K562 (cell line): ENCODE results near the gene ANKRD10. TPM values are rescaled to one million over a fixed set of nuclear protein-coding genes. Genes with fewer than 3 reads are reported as not detected.

ENCODE experiments used
- ATAC-seq: fragments of 200-7000 bp; cut with Tn5 transposase; 3 replicates; pipeline ENCODE4 v1.9.1; 2020; ENCODE audit warnings: moderate library complexity
- BruUV-seq: library from RNA; stranded (reverse); fragments of 400-500 nt; replicated peaks from 2 replicates; lab custom pipeline; 2021; lab: Mats Ljungman, UMichigan
- CTCF ChIA-PET: fragments of 300-600 bp; formaldehyde crosslinking; extraction: SDS; loops from one replicate; lab custom pipeline; 2021; ENCODE audit warnings: low intra/inter-chr PET ratio; lab: Yijun Ruan, JAX
- POLR2A ChIA-PET: fragments of 300-600, 350-650 bp; sonication (Branson Sonifier 250); formaldehyde crosslinking; extraction: SDS; loops from one replicate; lab custom pipeline; 2021; ENCODE audit warnings: antibody characterized with exemption, inconsistent platforms; lab: Yijun Ruan, JAX
- DNase-seq, 4 experiments: peaks; one replicate each; pipeline versions ENCODE4 v3.0.0 to v3.0.0-alpha.2; 2011 to 2018; ENCODE audit warnings: low spot score in 3 of 4, mixed read lengths in 3 of 4; ENCODE audit errors: extremely low read depth in 1 of 4
- FAIRE-seq: peaks from 2 replicates; lab custom pipeline; 2011; peaks lifted over from hg19 to GRCh38; lab: Jason Lieb, UNC
- H2AFZ ChIP-seq: 2 replicates; pipeline ENCODE4 v1.6.0; 2011; ENCODE audit warnings: low read depth, low read length, control low read depth, inconsistent platforms
- H3K27ac ChIP-seq: fragments of 200-600 bp; 3 replicates; pipeline ENCODE4 v1.8.0; 2011; ENCODE audit warnings: low read depth, mild to moderate bottlenecking, control low read depth, inconsistent platforms, low read length, moderate library complexity, mixed read lengths; ENCODE audit errors: extremely low read depth
- H3K27me3 ChIP-seq, 2 experiments: fragments of 300-600 bp in 1 of 2; 2 replicates in 1 of 2; 3 replicates in 1 of 2; pipeline versions ENCODE4 v1.6.0 to v1.8.0; 2011; ENCODE audit warnings: inconsistent platforms in 2 of 2, low read length in 2 of 2, mild to moderate bottlenecking in 1 of 2, mixed read lengths in 1 of 2, moderate library complexity in 1 of 2; ENCODE audit not compliant: control insufficient read depth in 2 of 2, insufficient read depth in 2 of 2
- H3K36me3 ChIP-seq: fragments of 300-600 bp; 3 replicates; pipeline ENCODE4 v1.8.0; 2011; ENCODE audit warnings: mild to moderate bottlenecking, low read length, inconsistent platforms; ENCODE audit not compliant: control insufficient read depth, insufficient read depth
- H3K4me1 ChIP-seq, 2 experiments: fragments of 200-600 bp in 1 of 2; replicated peaks in 1 of 2; 2 replicates in 1 of 2; 3 replicates in 1 of 2; pipeline versions ENCODE4 v1.5.1 to v1.8.0; 2011; ENCODE audit warnings: inconsistent platforms in 2 of 2, low read length in 2 of 2, mild to moderate bottlenecking in 1 of 2, mixed read lengths in 1 of 2, moderate library complexity in 1 of 2; ENCODE audit not compliant: control insufficient read depth in 2 of 2, insufficient read depth in 2 of 2
- H3K4me2 ChIP-seq: 2 replicates; pipeline ENCODE4 v1.6.1; 2011; ENCODE audit warnings: low read length, control low read depth, inconsistent platforms, mixed read lengths; ENCODE audit not compliant: insufficient read depth
- H3K4me3 ChIP-seq: fragments of 200-600 bp; sonication (generic), shearing (Covaris generic); 2 replicates; pipeline ENCODE4 v1.5.1; 2016; ENCODE audit warnings: control low read depth, inconsistent platforms
- H3K79me2 ChIP-seq: fragments of 200-600 bp; 3 replicates; pipeline ENCODE4 v1.8.0; 2011; ENCODE audit warnings: low read length, inconsistent platforms; ENCODE audit not compliant: control insufficient read depth, insufficient read depth
- H3K9ac ChIP-seq, 2 experiments: 2 replicates each; pipeline versions ENCODE4 v1.6.0 to v1.6.1; 2011; ENCODE audit warnings: low read depth in 2 of 2, low read length in 2 of 2, control low read depth in 1 of 2, inconsistent platforms in 1 of 2, mild to moderate bottlenecking in 1 of 2, mixed read lengths in 1 of 2; ENCODE audit not compliant: insufficient read depth in 1 of 2
- H3K9me1 ChIP-seq: one replicate; pipeline ENCODE4 v1.6.0; 2011; ENCODE audit warnings: inconsistent platforms, mild to moderate bottlenecking, low read length, moderate library complexity; ENCODE audit not compliant: control insufficient read depth, insufficient read depth
- H3K9me3 ChIP-seq: replicated peaks from 2 replicates; pipeline ENCODE4 v1.5.1; 2011; ENCODE audit warnings: low read depth, low read length, inconsistent platforms; ENCODE audit not compliant: control insufficient read depth, insufficient read depth
- H4K20me1 ChIP-seq: replicated peaks from 2 replicates; pipeline ENCODE4 v1.6.1; 2011; ENCODE audit warnings: low read length, inconsistent platforms, mixed read lengths; ENCODE audit not compliant: control insufficient read depth, insufficient read depth
- CBFA2T3 ChIP-seq: fragments of 450-650 bp; IDR thresholded peaks from 2 replicates; pipeline ENCODE4 v1.6.1; 2017
- CREB3 ChIP-seq: fragments of 450-650 bp; conservative IDR thresholded peaks from 2 replicates; pipeline ENCODE4 v1.6.1; 2016; ENCODE audit warnings: missing genetic modification characterization, low read depth, mild to moderate bottlenecking, missing compliant biosample characterization, moderate library complexity
- CXXC5 ChIP-seq: fragments of 250-450 bp; sonication (Bioruptor Pico); IDR thresholded peaks from 2 replicates; pipeline ENCODE4 v1.8.0; 2022; ENCODE audit warnings: inconsistent platforms, mild to moderate bottlenecking, moderate library complexity
- DMBX1 ChIP-seq: fragments of 250-450 bp; sonication (Bioruptor Pico); IDR thresholded peaks from 2 replicates; pipeline ENCODE4 v1.8.0; 2022; ENCODE audit warnings: inconsistent platforms, mild to moderate bottlenecking, moderate library complexity, borderline replicate concordance
- ETS2 ChIP-seq: IDR thresholded peaks from 2 replicates; pipeline ENCODE4 v1.6.1; 2016; ENCODE audit warnings: borderline replicate concordance, missing genetic modification characterization, mild to moderate bottlenecking, moderate library complexity, missing compliant biosample characterization; ENCODE audit not compliant: poor library complexity, severe bottlenecking
- HDAC8 ChIP-seq: fragments of 450-650 bp; IDR thresholded peaks from 2 replicates; pipeline ENCODE4 v1.6.1; 2016; ENCODE audit warnings: mild to moderate bottlenecking, missing genetic modification characterization, moderate library complexity, missing compliant biosample characterization
- IFI16 ChIP-seq: fragments of 250-450 bp; sonication (Bioruptor Pico); IDR thresholded peaks from 2 replicates; pipeline ENCODE4 v2.1.2; 2022; ENCODE audit warnings: mild to moderate bottlenecking, inconsistent platforms
- MAX ChIP-seq: sonication (generic); formaldehyde crosslinking; IDR thresholded peaks from 2 replicates; pipeline ENCODE4 v1.9.0; 2022; ENCODE audit warnings: mild to moderate bottlenecking, missing genetic modification reagents
- PTRF ChIP-seq: fragments of 450-650 bp; IDR thresholded peaks from 2 replicates; pipeline ENCODE4 v1.6.1; 2016; ENCODE audit warnings: mild to moderate bottlenecking, missing genetic modification characterization, missing compliant biosample characterization
- SMAD4 ChIP-seq: fragments of 250-450 bp; sonication (Bioruptor Pico); conservative IDR thresholded peaks from 2 replicates; pipeline ENCODE4 v1.8.0; 2021; ENCODE audit warnings: inconsistent platforms, mild to moderate bottlenecking, moderate library complexity
- TAF9B ChIP-seq: fragments of 450-650 bp; IDR thresholded peaks from 2 replicates; pipeline ENCODE4 v1.6.1; 2018; ENCODE audit warnings: mild to moderate bottlenecking; ENCODE audit not compliant: partially characterized antibody
- TEAD1 ChIP-seq, 2 experiments: fragments of 450-650 bp in 1 of 2; sonication (generic) in 1 of 2; formaldehyde crosslinking; IDR thresholded peaks; 2 replicates each; pipeline versions ENCODE4 v1.4.0 to v1.8.0; 2020 to 2022; ENCODE audit warnings: mild to moderate bottlenecking in 2 of 2, missing genetic modification reagents in 1 of 2
- TFE3 ChIP-seq: fragments of 450-650 bp; formaldehyde crosslinking; IDR thresholded peaks from 2 replicates; pipeline ENCODE4 v1.4.0; 2020; ENCODE audit warnings: mild to moderate bottlenecking, mixed read lengths
- ZBTB12 ChIP-seq: fragments of 250-450 bp; sonication (Bioruptor Pico); IDR thresholded peaks from 2 replicates; pipeline ENCODE4 v1.4.0; 2020
- ZBTB17 ChIP-seq: fragments of 450-650 bp; formaldehyde crosslinking; IDR thresholded peaks from 2 replicates; pipeline ENCODE4 v1.4.0; 2020; ENCODE audit warnings: mild to moderate bottlenecking
- ZFX ChIP-seq: sonication (generic); formaldehyde crosslinking; IDR thresholded peaks from 2 replicates; pipeline ENCODE4 v1.8.0; 2022; ENCODE audit warnings: mild to moderate bottlenecking, missing genetic modification reagents, moderate library complexity
- ZNF24 ChIP-seq: fragments of 450-650 bp; IDR thresholded peaks from 2 replicates; pipeline ENCODE4 v1.6.1; 2016
- ZNF311 ChIP-seq: fragments of 250-450 bp; sonication (Bioruptor Pico); IDR thresholded peaks from 2 replicates; pipeline ENCODE4 v1.4.0; 2020; ENCODE audit warnings: mild to moderate bottlenecking, moderate library complexity
- ZZZ3 ChIP-seq: fragments of 450-650 bp; IDR thresholded peaks from 2 replicates; pipeline ENCODE4 v1.6.1; 2016; ENCODE audit warnings: antibody characterized with exemption, mild to moderate bottlenecking, moderate library complexity
- WGBS: fragments of 100-300 bp; shearing (Covaris generic); methylation state at CpG from one replicate; pipeline ENCODE4 v1.1.6; 2016; ENCODE audit warnings: low coverage, mixed read lengths; ENCODE audit not compliant: insufficient coverage; ENCODE audit errors: missing lambda C conversion rate; 5-methylcytosine and 5-hydroxymethylcytosine counted together
- in situ Hi-C: fragments of 300-500 bp; cut with MboI; formaldehyde crosslinking; loops from 4 replicates; pipeline ENCODE4 v1.15.0; 2018; ENCODE audit warnings: inconsistent platforms, mixed read lengths
- intact Hi-C: fragments of 100-400 bp; cut with micrococcal nuclease; formaldehyde crosslinking; loops from 2 replicates; pipeline ENCODE4 v1.14.2; 2022
- polyA plus RNA-seq, 8 experiments: library from polyadenylated mRNA; depleted of rRNA in 4 of 8; stranded (reverse) in 5 of 8; unstranded in 3 of 8; fragments of >200 nt; fragmentation: Nextera tagmentation in 2 of 8; fragmentation: Illumina TruSeq in 1 of 8; extraction: Ambion mirVana in 2 of 8; extraction: Trizol in 1 of 8; gene quantifications; 2 replicates each; pipeline versions ENCODE4 v1.2.1 to v1.2.3, GENCODE V29; 2011 to 2014; ENCODE audit warnings: inconsistent platforms in 1 of 8, missing spikeins in 1 of 8
- total RNA-seq, 7 experiments: library from RNA; depleted of rRNA in 6 of 7; stranded (reverse); fragments of >200 nt in 6 of 7; fragmentation: Illumina TruSeq in 2 of 7; extraction: Trizol in 2 of 7; gene quantifications; 2 replicates each; pipeline versions ENCODE4 v1.2.1 to v1.2.3, GENCODE V29; 2011 to 2021; ENCODE audit warnings: low replicate concordance in 1 of 7

The ANKRD10 gene
- total and polyA plus RNA-seq, 9 of the 15 experiments (the other 6 are each of a cell fraction or from before 2014, with no cell fraction given) = 21.7 to 183 (median 45.0) TPM

- TF ChIP-seq CBFA2T3 (0 out of 2 replicates have a peak, but pooled peaks have one; percentile 23), MAX (CRISPR knock-in tag) (no peak), ZNF24 (no peak), TFE3 (no peak), ZBTB17 (no peak)
These were observed 45.3 kb upstream of the ANKRD10 start (continued) for GRCh38 chr13:110960204-110960603.

GRCh38 chr13:110957931-110958330, 43.1 kb upstream of the ANKRD10 start:
- no peak overlapping the region for H3K4me2 ChIP-seq
- no TSS peak for BruUV-seq
- 83% methylated on average over 6 of the region's 6 CpGs for WGBS
- ChIA-PET POLR2A (no interaction called here), CTCF (no interaction called here)
- no peaks in the 10 kb centered on the region for H4K20me1 ChIP-seq
- intact Hi-C loops = no loop called here
- H3K27ac ChIP-seq = peak overlapping the region; percentile 73; the same call in 1 of the 3 replicates
- ATAC-seq = no peak
- H3K9me1 ChIP-seq = no peaks in the 10 kb centered on the region
- no peaks in the 10 kb centered on the region for H3K36me3 ChIP-seq
- no peak overlapping the region for H2AFZ ChIP-seq
- in situ Hi-C loops = loop anchor here (10.0 kb wide), 1 partner anchor 1437 kb away; no protein-coding TSS in a partner anchor
- no peaks in the 10 kb centered on the region for H3K27me3 ChIP-seq
- FAIRE-seq = no peak
- H3K9ac ChIP-seq = no peak overlapping the region
- H3K4me1 ChIP-seq = peaks cover 5 to 19% of the 10 kb centered on the region in 2 experiments; a peak in 4 of 5 replicates
- no peak for DNase-seq
- H3K79me2 ChIP-seq = no peaks in the 10 kb centered on the region
- peaks cover 15% of the 10 kb centered on the region for H3K9me3 ChIP-seq
- no peak overlapping the region for H3K4me3 ChIP-seq
- TF ChIP-seq IFI16 (CRISPR knock-in tag) (peak; percentile 57; the same call in 1 of the 2 replicates), ZNF311 (CRISPR knock-in tag) (peak; percentile 78), CXXC5 (CRISPR knock-in tag) (peak; percentile 53; the same call in 1 of the 2 replicates), HDAC8 (tag) (no peak), ETS2 (tag) (no peak), PTRF (tag) (peak; percentile 50; the same call in 1 of the 2 replicates), SMAD4 (CRISPR knock-in tag) (0 out of 2 replicates have a peak, but pooled peaks have one; percentile 20), ZBTB12 (peak; percentile 12; the same call in 1 of the 2 replicates), TEAD1 (CRISPR knock-in tag; IDR thresholded peaks at IDR 0.05) (no peak), ZFX (CRISPR knock-in tag) (0 out of 2 replicates have a peak, but pooled peaks have one; percentile 20), DMBX1 (CRISPR knock-in tag) (peak; percentile 95; the same call in 1 of the 2 replicates), ZZZ3 (no peak), TAF9B (no peak), CREB3 (0 out of 2 replicates have a peak, but pooled peaks have one; percentile 32)
